GM11168 (cell line): Measurements from ENCODE around the gene ZC3HAV1L.
"Not testable (repeated sequence)": the region's sequence is repeated elsewhere in the genome, so short reads cannot be mapped to it uniquely, and the experiment has no call there.

ENCODE experiments used
- in situ Hi-C: fragments of 300-500 bp; cut with MboI; formaldehyde crosslinking; loops from one replicate; pipeline ENCODE4 v1.12.0; 2022; ENCODE audit warnings: low sequenced_read_pairs; ENCODE audit not compliant: unreplicated experiment

ZC3HAV1L gene

DNA sequence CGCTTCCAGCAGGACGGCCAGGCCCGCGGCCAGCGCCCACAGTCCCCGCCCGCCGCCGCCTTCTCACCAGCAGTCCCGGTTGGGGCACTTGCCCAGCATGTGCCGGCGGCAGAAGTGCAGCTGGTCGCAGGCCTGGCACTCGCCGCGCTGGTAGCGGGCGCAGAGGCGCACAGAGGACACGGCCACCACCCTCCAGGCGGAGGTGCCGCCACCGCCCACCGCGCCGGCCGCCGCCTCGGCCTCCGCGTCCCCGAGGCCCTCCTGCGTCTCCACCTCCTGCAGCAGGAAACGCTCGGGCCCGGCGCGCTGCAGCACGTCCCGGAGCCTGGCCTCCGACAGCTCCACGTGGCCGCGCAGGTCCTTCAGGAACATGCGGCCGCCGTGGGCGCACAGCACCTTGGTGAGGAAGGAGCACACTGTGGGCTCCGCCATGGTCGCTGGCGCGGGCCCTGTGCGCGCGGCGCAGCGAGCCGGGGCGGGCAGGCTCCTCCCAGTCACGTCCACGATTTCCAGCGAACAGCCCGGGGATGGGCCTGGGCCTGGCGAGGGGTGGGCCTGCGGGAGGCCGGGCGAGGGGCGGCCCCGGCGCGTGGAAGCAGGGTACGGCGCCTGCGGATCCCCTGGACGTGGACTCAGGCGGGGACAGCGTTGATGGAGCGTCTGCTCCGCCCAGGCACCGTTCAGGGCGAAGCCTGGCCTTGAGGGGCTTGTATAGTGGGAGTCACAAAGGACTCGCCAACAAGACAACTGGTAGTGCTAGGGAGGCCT lies at the start of gene ZC3HAV1L:
Gene ZC3HAV1L (minus strand): TSS at position 457 of the 768 bp plus-strand sequence. CDS start 25 bp downstream, at position 432.
- in situ Hi-C loops, result no loop called here

DNA sequence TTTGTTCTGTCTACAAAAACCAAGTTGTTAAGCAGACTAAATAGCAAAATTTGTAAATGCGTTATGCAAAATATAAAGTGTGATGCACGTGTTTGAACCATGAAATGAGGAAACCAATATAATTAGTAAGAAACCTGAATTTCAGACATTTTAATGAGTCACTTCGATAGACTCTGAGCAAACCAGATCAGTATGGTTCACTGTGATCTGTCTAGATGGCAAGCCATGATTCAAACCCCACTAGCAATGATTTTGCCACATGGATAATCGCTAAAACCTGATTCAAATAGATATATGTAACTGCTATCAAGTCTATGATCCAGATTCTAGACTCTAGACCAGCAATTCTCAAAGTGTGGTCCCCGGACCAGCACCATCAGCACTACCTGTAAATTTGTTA lies 48.9 kb upstream of the ZC3HAV1L start:
- in situ Hi-C loops, result no loop called here

GRCh38 chr7:139081584-139081983 lies 45.7 kb upstream of the ZC3HAV1L start:
- in situ Hi-C loops, result no loop called here

DNA sequence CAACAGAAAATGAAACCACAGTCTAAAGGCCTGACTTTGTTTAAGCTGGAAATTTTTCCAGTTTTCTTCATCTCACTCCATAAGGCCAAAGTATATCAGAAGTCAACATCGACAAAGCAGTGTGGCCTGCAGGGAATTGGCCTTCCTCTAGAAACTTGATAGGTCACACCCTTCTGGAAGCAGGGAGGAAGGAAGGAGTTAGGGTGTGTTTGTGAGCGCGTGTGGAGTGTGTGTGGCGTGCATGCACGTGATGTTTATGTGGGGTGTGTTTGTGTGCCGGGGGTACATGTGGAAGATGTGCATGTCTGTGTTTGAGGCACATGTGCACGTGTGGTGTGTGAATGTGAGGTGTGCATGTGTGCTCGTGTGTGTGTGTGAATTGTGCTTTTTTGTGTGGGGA lies 45.1 kb upstream of the ZC3HAV1L start:
- in situ Hi-C loops, result no loop called here

GRCh38 chr7:139079861-139080260 lies 44.0 kb upstream of the ZC3HAV1L start:
- in situ Hi-C loops, result no loop called here

- in situ Hi-C loops, result no loop called here
Observed at GRCh38 chr7:139078911-139079310, 43.1 kb upstream of the ZC3HAV1L start.

DNA sequence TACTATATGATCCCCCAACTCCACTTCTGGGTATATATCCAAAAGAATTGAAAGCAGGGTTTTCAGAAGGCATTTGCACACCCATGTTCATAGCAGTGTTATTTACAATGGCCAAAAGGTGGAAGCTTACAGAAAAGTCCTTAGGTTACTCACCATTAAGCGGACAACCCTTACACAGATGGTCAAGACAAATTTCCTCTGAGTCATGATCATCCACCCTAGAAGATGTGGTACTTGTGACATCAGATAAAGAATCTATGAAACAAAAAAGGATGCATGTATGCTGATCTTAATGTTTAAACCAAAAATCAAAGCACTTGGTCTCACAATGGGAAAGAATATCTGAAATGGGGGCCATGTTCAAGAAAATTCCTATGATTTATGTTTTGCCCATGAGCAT lies 42.6 kb upstream of the ZC3HAV1L start:
- in situ Hi-C loops, result no loop called here

GRCh38 chr7:139077706-139078105 lies 41.9 kb upstream of the ZC3HAV1L start:
- in situ Hi-C loops, result not testable (repeated sequence)

- in situ Hi-C loops, result no loop called here
Observed at GRCh38 chr7:139075871-139076686, 40.2 kb upstream of the ZC3HAV1L start.

DNA sequence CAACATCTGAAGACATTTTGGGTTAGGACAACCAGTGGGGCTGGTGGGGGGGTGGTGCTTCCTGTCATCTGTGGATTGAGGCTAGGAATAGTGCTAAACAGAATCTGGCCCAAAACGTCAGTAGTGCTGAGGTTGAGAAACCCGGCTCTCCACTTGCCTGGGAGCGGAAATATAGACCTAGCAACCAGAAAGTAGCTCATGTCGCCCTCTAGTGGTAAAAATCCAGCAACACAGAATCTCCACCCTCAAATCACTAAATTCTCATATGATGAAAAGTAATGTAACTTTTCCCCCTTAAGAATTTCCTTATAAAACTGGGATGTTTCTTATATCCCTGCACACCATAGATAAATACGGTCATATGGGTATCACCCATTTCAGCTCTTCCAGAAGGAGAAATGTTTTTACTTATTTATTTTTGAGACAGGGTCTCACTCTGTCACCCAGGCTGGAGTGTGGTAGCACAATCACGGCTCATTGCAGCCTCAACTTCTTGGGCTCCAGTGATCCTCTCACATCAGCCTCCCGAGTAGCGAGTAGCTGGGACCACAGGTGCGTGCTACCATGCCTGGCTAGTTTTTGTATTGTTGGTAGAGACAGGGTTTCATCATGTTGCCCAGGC lies 39.3 kb upstream of the ZC3HAV1L start:
- in situ Hi-C loops, result no loop called here

DNA sequence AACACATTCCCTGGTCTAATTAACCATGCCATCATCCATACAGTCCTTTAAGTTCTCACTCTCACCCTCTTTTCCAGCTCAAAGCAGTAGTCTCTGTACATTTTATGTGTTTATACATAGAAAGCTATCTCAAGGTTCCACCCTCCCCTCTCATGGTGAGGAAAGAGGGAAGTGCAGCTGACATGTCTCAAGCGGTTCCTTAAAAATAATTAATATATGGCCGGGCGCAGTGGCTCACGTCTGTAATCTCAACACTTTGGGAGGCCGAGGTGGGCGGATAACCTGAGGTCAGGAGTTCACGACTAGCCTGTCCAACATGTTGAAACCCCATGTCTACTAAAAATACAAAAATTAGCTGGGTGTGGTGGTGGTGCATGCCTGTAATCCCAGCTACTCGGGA lies 37.0 kb upstream of the ZC3HAV1L start:
- in situ Hi-C loops, result no loop called here

DNA sequence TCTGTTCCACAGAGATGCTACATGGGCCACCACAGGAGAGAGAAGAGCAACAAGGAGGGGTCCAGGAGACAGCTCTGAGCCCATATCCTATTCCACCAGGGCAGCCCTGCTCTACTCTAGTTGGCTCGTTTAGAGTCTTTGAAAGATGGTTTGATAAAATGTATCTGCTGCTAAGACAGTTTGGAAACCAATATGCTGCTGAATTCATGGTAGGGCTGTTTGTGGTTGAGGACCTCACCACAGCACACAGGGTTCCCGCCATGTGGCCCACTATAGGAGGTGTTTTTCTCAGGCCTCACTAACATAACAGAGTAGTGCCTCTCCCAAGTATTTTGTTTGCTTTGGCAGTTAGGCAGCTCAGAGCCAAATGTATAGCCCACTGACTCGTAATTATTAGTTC lies 35.8 kb upstream of the ZC3HAV1L start:
- in situ Hi-C loops, result no loop called here

GRCh38 chr7:139068544-139069399 lies 32.9 kb upstream of the ZC3HAV1L start:
- in situ Hi-C loops, result no loop called here

DNA sequence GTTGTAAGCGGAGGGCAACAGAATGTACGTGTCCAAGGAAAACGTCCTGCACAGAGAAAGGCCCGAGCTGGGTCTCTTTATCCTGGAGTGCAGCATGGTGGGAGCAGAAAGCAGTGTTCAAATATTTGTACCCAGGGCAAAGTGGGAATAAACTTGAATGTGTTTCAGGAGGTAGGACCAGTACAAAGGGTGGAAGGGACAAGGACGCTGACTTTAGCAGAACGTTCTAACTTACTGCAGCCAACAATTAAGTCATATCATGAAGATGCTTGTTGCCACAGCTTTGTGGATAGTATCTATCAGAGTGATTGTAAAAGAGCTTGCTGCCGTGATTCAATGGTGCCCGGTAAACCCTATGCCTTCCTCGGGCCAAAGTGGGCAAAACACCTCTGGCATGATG lies 30.5 kb upstream of the ZC3HAV1L start:
- in situ Hi-C loops, result no loop called here

- in situ Hi-C loops, result no loop called here
Observed at GRCh38 chr7:139065323-139065722, 29.5 kb upstream of the ZC3HAV1L start.

GRCh38 chr7:139061416-139061815 lies 25.6 kb upstream of the ZC3HAV1L start:
- in situ Hi-C loops, result no loop called here

DNA sequence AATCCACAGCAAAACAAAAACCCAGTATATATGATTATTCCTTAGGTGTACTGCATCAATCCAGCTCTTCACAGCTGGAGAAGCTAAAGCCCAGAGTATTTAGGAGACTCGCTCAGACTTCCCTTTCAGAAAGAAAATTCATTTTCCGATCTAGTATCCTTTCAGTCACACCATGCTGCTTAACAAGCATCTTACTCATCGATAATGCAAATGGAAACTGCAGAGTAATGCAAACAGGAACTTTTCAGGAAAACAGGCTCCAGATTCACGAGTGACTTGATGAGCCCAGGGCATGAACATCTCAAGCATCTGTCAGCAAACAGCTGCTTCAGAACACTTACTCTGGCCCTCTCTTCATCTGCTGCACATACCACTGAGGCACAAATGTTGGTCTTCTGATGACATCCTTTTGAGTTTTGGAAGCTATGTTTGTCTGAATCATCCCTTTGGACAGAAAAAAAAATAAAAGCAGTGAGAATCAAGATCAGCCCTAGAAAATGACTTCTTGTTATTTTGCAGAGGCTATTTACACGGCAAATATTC lies 24.9 kb upstream of the ZC3HAV1L start:
- in situ Hi-C loops, result no loop called here

GRCh38 chr7:139059905-139060304 lies 24.1 kb upstream of the ZC3HAV1L start:
- in situ Hi-C loops, result no loop called here

DNA sequence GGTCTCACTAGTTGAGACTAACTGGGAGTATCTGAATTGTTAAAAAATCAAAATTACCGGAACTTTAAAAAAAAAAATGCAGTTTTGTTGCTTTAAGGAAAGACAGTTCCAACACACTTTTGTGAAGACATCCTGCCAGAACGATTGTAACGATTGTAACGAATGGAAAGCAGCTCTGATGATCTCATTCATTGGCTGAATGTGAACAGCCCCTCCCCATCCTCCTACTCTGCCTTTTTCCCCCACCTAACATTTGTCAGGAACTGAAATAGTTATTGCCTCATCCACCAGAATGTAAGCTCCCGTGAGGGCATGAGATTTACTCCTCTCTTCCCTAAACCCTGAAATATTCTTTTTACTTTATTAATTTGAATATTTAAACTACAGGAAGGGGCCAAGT lies 23.1 kb upstream of the ZC3HAV1L start:
- in situ Hi-C loops, result no loop called here

DNA sequence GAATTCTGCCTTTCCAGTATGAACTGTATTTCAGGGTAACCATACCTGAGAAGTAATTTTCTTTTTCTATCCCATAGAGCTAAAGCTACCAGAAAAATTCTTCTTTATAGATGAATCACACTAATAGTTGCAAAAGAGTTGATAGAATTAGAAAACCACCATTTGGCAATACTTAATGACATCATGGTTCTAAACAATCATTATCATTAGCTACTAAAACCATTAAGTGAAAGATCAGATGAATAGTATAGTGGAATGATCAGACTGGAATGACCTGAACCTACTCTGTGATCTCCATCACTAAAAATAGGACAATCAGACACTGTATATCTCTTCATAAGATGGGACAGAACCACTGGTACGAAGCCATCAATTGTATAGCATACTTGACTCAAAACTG lies 19.8 kb upstream of the ZC3HAV1L start:
- in situ Hi-C loops, result no loop called here
